Measurements from ENCODE around the gene GOSR2.

- TF ChIP-seq CTCF (conservative IDR thresholded peaks at IDR 0.05) (no peak), EZH2 (IDR thresholded peaks at IDR 0.05; ENCODE audit: low read depth) (no peak)
Observed at GRCh38 chr17:46968896-46969295, 45.9 kb downstream of the GOSR2 start.
